CD8-positive, alpha-beta memory T cell (primary cell): ENCODE measurements around the gene BORA. TPM values are rescaled to one million over a fixed set of nuclear protein-coding genes. Genes with fewer than 3 reads are reported as not detected.
A peak's percentile ranks its signal among the peaks of the same experiment; 100 is the strongest.

ENCODE experiments used
- CTCF ChIA-PET: fragments of 350-600 bp; sonication (Branson Sonifier 250); formaldehyde crosslinking; loops from one replicate; lab custom pipeline; 2021; ENCODE audit warnings: antibody characterized with exemption; lab: Charles Lee
- POLR2A ChIA-PET: fragments of 350-600 bp; sonication (Branson Sonifier 250); formaldehyde crosslinking; loops from one replicate; lab custom pipeline; 2021; ENCODE audit warnings: antibody characterized with exemption; lab: Charles Lee
- DNase-seq, 5 donors: peaks; one replicate each; pipeline versions ENCODE4 v3.0.0 to v3.0.0-alpha.2; 2020 to 2022; ENCODE audit warnings: mixed read lengths in 1 of 5
- H3K27ac ChIP-seq: one replicate; pipeline ENCODE4 v1.7.0; 2013; ENCODE audit warnings: low read depth, mild to moderate bottlenecking, low read length, moderate library complexity
- H3K27me3 ChIP-seq: 2 replicates; pipeline ENCODE4 v1.7.0; 2013; ENCODE audit warnings: low read length, mild to moderate bottlenecking; ENCODE audit not compliant: insufficient read depth, poor library complexity, severe bottlenecking
- H3K36me3 ChIP-seq: 2 replicates; pipeline ENCODE4 v1.7.0; 2013; ENCODE audit warnings: mild to moderate bottlenecking, low read length, moderate library complexity; ENCODE audit not compliant: insufficient read depth
- H3K4me1 ChIP-seq: 2 replicates; pipeline ENCODE4 v1.7.0; 2013; ENCODE audit warnings: mild to moderate bottlenecking, low read length, moderate library complexity; ENCODE audit not compliant: insufficient read depth
- H3K4me3 ChIP-seq: 2 replicates; pipeline ENCODE4 v1.7.0; 2013; ENCODE audit warnings: mild to moderate bottlenecking, low read length
- H3K9me3 ChIP-seq: 2 replicates; pipeline ENCODE4 v1.7.0; 2013; ENCODE audit warnings: mild to moderate bottlenecking, low read length
- H3K27ac Mint-ChIP-seq, 8 donors: one replicate each; pipeline ENCODE4 v1.8.0; 2020 to 2021; ENCODE audit warnings: mixed read lengths in 8 of 8, mild to moderate bottlenecking in 6 of 8, inconsistent platforms in 3 of 8, moderate library complexity in 3 of 8
- H3K27me3 Mint-ChIP-seq, 2 donors: one replicate each; pipeline ENCODE4 v1.8.0; 2020 to 2021; ENCODE audit warnings: mixed read lengths in 2 of 2, mild to moderate bottlenecking in 1 of 2, moderate library complexity in 1 of 2
- H3K36me3 Mint-ChIP-seq, 3 donors: one replicate each; pipeline ENCODE4 v1.8.0; 2020 to 2021; ENCODE audit warnings: mixed read lengths in 3 of 3, inconsistent platforms in 1 of 3, mild to moderate bottlenecking in 1 of 3
- H3K4me1 Mint-ChIP-seq, 3 donors: one replicate each; pipeline ENCODE4 v1.8.0; 2020 to 2021; ENCODE audit warnings: mixed read lengths in 3 of 3, inconsistent platforms in 1 of 3, mild to moderate bottlenecking in 1 of 3
- H3K4me3 Mint-ChIP-seq, 7 donors: one replicate each; pipeline ENCODE4 v1.8.0; 2020 to 2021; ENCODE audit warnings: mixed read lengths in 7 of 7, mild to moderate bottlenecking in 6 of 7, moderate library complexity in 4 of 7, inconsistent platforms in 2 of 7
- H3K9me3 Mint-ChIP-seq, 5 donors: one replicate each; pipeline ENCODE4 v1.8.0; 2020 to 2022; ENCODE audit warnings: mixed read lengths in 5 of 5, mild to moderate bottlenecking in 3 of 5, moderate library complexity in 2 of 5, inconsistent platforms in 1 of 5
- polyA plus RNA-seq: library from polyadenylated mRNA; unstranded; fragments of 300-500 nt; fragmentation: Illumina TruSeq; gene quantifications from one replicate; pipeline ENCODE4 v1.2.3, GENCODE V29; 2021
- total RNA-seq, 2 experiments: library from RNA; stranded (reverse); gene quantifications; one replicate each; pipeline ENCODE4 v1.2.3, GENCODE V29; 2021

Gene BORA
- total and polyA plus RNA-seq, 3 experiments from 2014 or later, result 7.8 to 12.1 (median 10.7) TPM

- H3K4me3 Mint-ChIP-seq, result no peak overlapping the region
- peaks cover 5% of the 10 kb centered on the region for H3K36me3 ChIP-seq
- no peaks in the 10 kb centered on the region for H3K27me3 ChIP-seq
- no peak overlapping the region for H3K27ac ChIP-seq
- no peak overlapping the region for H3K27ac Mint-ChIP-seq
- ChIA-PET CTCF (no interaction called here), POLR2A (interaction anchor here (0.7 kb wide), 1 partner anchor 14 kb away, joined by 3 read pairs; no protein-coding TSS in a partner anchor)
- H3K27me3 Mint-ChIP-seq, result no peaks in the 10 kb centered on the region
- H3K36me3 Mint-ChIP-seq, result peaks cover 8 to 54% (median 30%) of the 10 kb centered on the region in 3 donors
- no peak for DNase-seq
- no peaks in the 10 kb centered on the region for H3K4me1 ChIP-seq
- H3K4me1 Mint-ChIP-seq, result peaks cover 10 to 39% (median 30%) of the 10 kb centered on the region in 3 donors
- H3K9me3 Mint-ChIP-seq, result no peaks in the 10 kb centered on the region
- no peak overlapping the region for H3K4me3 ChIP-seq
- no peaks in the 10 kb centered on the region for H3K9me3 ChIP-seq
Observed at GRCh38 chr13:72737033-72737432, 9.3 kb downstream of the BORA start.

GRCh38 chr13:72740015-72740414 lies 12.3 kb downstream of the BORA start:
- no peak for DNase-seq
- Histone ChIP-seq H3K9me3 (no peaks in the 10 kb centered on the region), H3K36me3 (no peaks in the 10 kb centered on the region), H3K4me1 (no peaks in the 10 kb centered on the region), H3K27ac (no peak overlapping the region), H3K27me3 (no peaks in the 10 kb centered on the region), H3K4me3 (no peak overlapping the region)
- CTCF ChIA-PET, result no interaction called here
- Mint-ChIP-seq H3K27me3 (no peaks in the 10 kb centered on the region), H3K27ac (no peak overlapping the region), H3K4me1 (peaks cover 12 to 33% (median 16%) of the 10 kb centered on the region in 3 donors), H3K4me3 (no peak overlapping the region), H3K36me3 (peaks cover 4 to 54% (median 26%) of the 10 kb centered on the region in 3 donors), H3K9me3 (no peaks in the 10 kb centered on the region)
- POLR2A ChIA-PET, result no interaction called here

GRCh38 chr13:72745260-72745659 lies 17.5 kb downstream of the BORA start:
- peaks cover 8 to 65% (median 25%) of the 10 kb centered on the region in 3 donors for H3K36me3 Mint-ChIP-seq
- peaks cover 5% of the 10 kb centered on the region for H3K36me3 ChIP-seq

GRCh38 chr13:72751220-72751619 lies 23.5 kb downstream of the BORA start:
- no peaks in the 10 kb centered on the region for H3K27me3 ChIP-seq
- POLR2A ChIA-PET, result interaction anchor here (0.5 kb wide), 1 partner anchor 14 kb away, joined by 3 read pairs; no protein-coding TSS in a partner anchor
- peaks cover 5% of the 10 kb centered on the region for H3K36me3 ChIP-seq
- CTCF ChIA-PET, result no interaction called here
- DNase-seq, result no peak
- no peak overlapping the region for H3K4me3 ChIP-seq
- H3K9me3 Mint-ChIP-seq, result no peaks in the 10 kb centered on the region
- no peaks in the 10 kb centered on the region for H3K27me3 Mint-ChIP-seq
- no peak overlapping the region for H3K4me3 Mint-ChIP-seq
- H3K27ac Mint-ChIP-seq, result peak overlapping the region in 2 of 8 donors; percentile 7 to 17
- no peak overlapping the region for H3K27ac ChIP-seq
- H3K36me3 Mint-ChIP-seq, result peaks cover 21 to 82% (median 25%) of the 10 kb centered on the region in 3 donors
- H3K4me1 ChIP-seq, result no peaks in the 10 kb centered on the region
- H3K9me3 ChIP-seq, result no peaks in the 10 kb centered on the region
- peaks cover 14 to 46% (median 40%) of the 10 kb centered on the region in 3 donors for H3K4me1 Mint-ChIP-seq

More at GRCh38 chr13:72745260-72745659, 17.5 kb downstream of the BORA start:
- Mint-ChIP-seq H3K27me3 (no peaks in the 10 kb centered on the region), H3K4me3 (no peak overlapping the region), H3K9me3 (no peaks in the 10 kb centered on the region), H3K4me1 (peaks cover 15 to 44% (median 39%) of the 10 kb centered on the region in 3 donors), H3K27ac (peak overlapping the region in 6 of 8 donors; percentile 7 to 70 (median 38))
- DNase-seq, result no peak
- no peak overlapping the region for H3K27ac ChIP-seq
- H3K4me3 ChIP-seq, result no peak overlapping the region
- ChIA-PET CTCF (interaction anchor here (1.6 kb wide), 1 partner anchor 17 kb away, joined by 3 read pairs; the partner anchor contains the start of gene BORA), POLR2A (interaction anchor here (0.7 kb wide), 1 partner anchor 1144 kb away, joined by 3 read pairs; no protein-coding TSS in a partner anchor)
- H3K27me3 ChIP-seq, result no peaks in the 10 kb centered on the region
- no peaks in the 10 kb centered on the region for H3K9me3 ChIP-seq
- no peaks in the 10 kb centered on the region for H3K4me1 ChIP-seq

- no peak for DNase-seq
- Histone ChIP-seq H3K36me3 (peaks cover 7% of the 10 kb centered on the region), H3K4me3 (no peak overlapping the region), H3K9me3 (no peaks in the 10 kb centered on the region), H3K4me1 (no peaks in the 10 kb centered on the region), H3K27ac (no peak overlapping the region), H3K27me3 (no peaks in the 10 kb centered on the region)
- CTCF ChIA-PET, result no interaction called here
- Mint-ChIP-seq H3K27ac (peak overlapping the region in 1 of 8 donors; percentile 32), H3K27me3 (no peaks in the 10 kb centered on the region), H3K4me3 (no peak overlapping the region), H3K9me3 (no peaks in the 10 kb centered on the region), H3K36me3 (peaks cover 17 to 80% (median 21%) of the 10 kb centered on the region in 3 donors), H3K4me1 (peaks cover 12 to 28% (median 28%) of the 10 kb centered on the region in 3 donors)
- POLR2A ChIA-PET, result no interaction called here
Observed at GRCh38 chr13:72754111-72754510, 26.4 kb downstream of the BORA start.

GRCh38 chr13:72757792-72758535 lies 30.2 kb downstream of the BORA start:
- H3K4me1 ChIP-seq, result no peaks in the 10 kb centered on the region
- Mint-ChIP-seq H3K4me3 (no peak overlapping the region), H3K9me3 (no peaks in the 10 kb centered on the region), H3K4me1 (peaks cover 3 to 7% (median 4%) of the 10 kb centered on the region in 3 donors), H3K27ac (no peak overlapping the region), H3K36me3 (peaks cover 6 to 82% (median 21%) of the 10 kb centered on the region in 3 donors), H3K27me3 (no peaks in the 10 kb centered on the region)
- POLR2A ChIA-PET, result interaction anchor here (0.6 kb wide), 1 partner anchor 956 kb away, joined by 3 read pairs; no protein-coding TSS in a partner anchor
- no peaks in the 10 kb centered on the region for H3K27me3 ChIP-seq
- CTCF ChIA-PET, result no interaction called here
- DNase-seq, result no peak
- H3K4me3 ChIP-seq, result no peak overlapping the region
- no peaks in the 10 kb centered on the region for H3K9me3 ChIP-seq
- peaks cover 38% of the 10 kb centered on the region for H3K36me3 ChIP-seq
- no peak overlapping the region for H3K27ac ChIP-seq

- Histone ChIP-seq H3K4me3 (no peak overlapping the region), H3K4me1 (no peaks in the 10 kb centered on the region), H3K9me3 (no peaks in the 10 kb centered on the region), H3K36me3 (peaks cover 51% of the 10 kb centered on the region), H3K27ac (no peak overlapping the region), H3K27me3 (no peaks in the 10 kb centered on the region)
- Mint-ChIP-seq H3K9me3 (no peaks in the 10 kb centered on the region), H3K4me1 (peaks cover 2 to 4% (median 3%) of the 10 kb centered on the region in 3 donors), H3K36me3 (peaks cover 9 to 86% (median 28%) of the 10 kb centered on the region in 3 donors), H3K4me3 (no peak overlapping the region), H3K27ac (no peak overlapping the region), H3K27me3 (no peaks in the 10 kb centered on the region)
- DNase-seq, result no peak
- ChIA-PET POLR2A (no interaction called here), CTCF (no interaction called here)
Observed at GRCh38 chr13:72760189-72760588, 32.5 kb downstream of the BORA start.

- POLR2A ChIA-PET, result no interaction called here
- Histone ChIP-seq H3K4me1 (no peaks in the 10 kb centered on the region), H3K27me3 (no peaks in the 10 kb centered on the region), H3K36me3 (peaks cover 80% of the 10 kb centered on the region), H3K9me3 (no peaks in the 10 kb centered on the region), H3K4me3 (no peak overlapping the region), H3K27ac (no peak overlapping the region)
- CTCF ChIA-PET, result no interaction called here
- no peaks in the 10 kb centered on the region for H3K27me3 Mint-ChIP-seq
- H3K27ac Mint-ChIP-seq, result no peak overlapping the region
- H3K4me1 Mint-ChIP-seq, result peaks cover 0 to 12% (median 0%) of the 10 kb centered on the region in 3 donors
- H3K36me3 Mint-ChIP-seq, result peaks cover 15 to 91% (median 33%) of the 10 kb centered on the region in 3 donors
- H3K9me3 Mint-ChIP-seq, result no peaks in the 10 kb centered on the region
- H3K4me3 Mint-ChIP-seq, result no peak overlapping the region
- DNase-seq, result no peak
Observed at GRCh38 chr13:72763411-72763810, 35.7 kb downstream of the BORA start.
